Measurements from ENCODE around the gene TEX2. TPM values are rescaled to one million over a fixed set of nuclear protein-coding genes. Genes with fewer than 3 reads are reported as not detected.
A peak's percentile ranks its signal among the peaks of the same experiment; 100 is the strongest.

The TEX2 gene
- total and polyA plus RNA-seq, 2 of the 13 experiments (the other 11 are each of a cell fraction or from before 2014, with no cell fraction given): 21.4 to 37.7 TPM

DNA sequence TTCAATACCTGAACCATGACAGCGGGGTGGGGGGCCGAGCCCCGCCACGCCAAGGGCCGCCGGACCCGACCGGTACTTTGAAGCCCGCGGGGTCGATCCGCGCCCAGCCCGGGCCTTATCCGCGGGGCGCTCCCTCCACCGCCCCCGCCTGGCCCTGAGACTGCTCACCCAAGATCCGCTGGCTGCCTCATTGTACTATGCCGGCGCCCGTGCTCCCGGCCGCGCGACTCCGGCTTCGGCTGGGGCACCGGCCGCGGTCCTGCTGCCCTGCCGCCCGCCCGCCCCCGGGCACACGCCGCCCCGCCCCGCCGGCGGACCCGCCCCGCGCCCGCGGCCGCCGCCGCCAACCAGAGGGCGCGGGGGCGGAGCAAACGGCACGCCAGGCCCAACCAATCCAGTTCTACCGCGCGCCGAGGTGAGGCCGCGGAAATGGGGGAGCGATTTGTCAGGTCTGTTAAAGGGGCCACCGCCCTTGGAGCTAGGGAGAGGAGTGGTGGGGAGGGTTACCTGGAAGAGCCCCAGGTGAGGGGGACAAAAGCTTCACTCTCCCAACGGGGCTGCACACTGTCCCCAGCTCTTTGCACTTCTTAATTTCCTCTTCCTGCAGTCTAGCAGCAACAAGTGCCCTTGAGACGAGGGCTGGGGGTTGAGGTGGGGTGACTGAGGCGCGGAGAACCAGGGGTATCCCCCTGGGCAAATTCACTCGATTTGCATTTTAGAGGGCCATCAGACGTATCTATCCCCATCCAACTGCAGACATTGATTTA lies at the start of gene TEX2 (continued):
- TF ChIP-seq PRDM10 (CRISPR knock-in tag; IDR thresholded peaks at IDR 0.05; ENCODE audit: low read depth) (0 out of 2 replicates have a peak, but pooled peaks have one; percentile 56), ZNF24 (IDR thresholded peaks at IDR 0.05) (no peak), AGO1 (IDR thresholded peaks at IDR 0.05; ENCODE audit: low read depth, low read length, poor library complexity, severe bottlenecking) (no peak), TMF1 (CRISPR knock-in tag; IDR thresholded peaks at IDR 0.05; ENCODE audit: low read depth) (no peak), ZNF747 (CRISPR knock-in tag; IDR thresholded peaks at IDR 0.05; ENCODE audit: borderline replicate concordance) (peak; percentile 56), ZNF784 (CRISPR knock-in tag; IDR thresholded peaks at IDR 0.05; ENCODE audit: borderline replicate concordance) (peak; percentile 3; the same call in 1 of the 2 replicates), ZBTB37 (CRISPR knock-in tag; IDR thresholded peaks at IDR 0.05) (no peak), MIXL1 (CRISPR knock-in tag; IDR thresholded peaks at IDR 0.05) (peak; percentile 68), ZNF788 (CRISPR knock-in tag; IDR thresholded peaks at IDR 0.05; ENCODE audit: borderline replicate concordance) (peak; percentile 67; the same call in 1 of the 2 replicates), RAD21 (CRISPR knock-in tag; IDR thresholded peaks at IDR 0.05) (peak; percentile 34; the same call in 1 of the 2 replicates), SRF (IDR thresholded peaks at IDR 0.05; ENCODE audit: low read depth, low read length) (peak; percentile 97), ZNF264 (CRISPR knock-in tag; IDR thresholded peaks at IDR 0.05) (0 out of 2 replicates have a peak, but pooled peaks have one; percentile 10), NFAT5 (CRISPR knock-in tag; IDR thresholded peaks at IDR 0.05) (no peak), KMT2A (CRISPR knock-in tag; IDR thresholded peaks at IDR 0.05) (peak; percentile 72; the same call in 1 of the 2 replicates), SIN3A (IDR thresholded peaks at IDR 0.05; ENCODE audit: borderline replicate concordance, low read depth, low read length) (0 out of 2 replicates have a peak, but pooled peaks have one; percentile 62), ZMAT3 (CRISPR knock-in tag; conservative IDR thresholded peaks at IDR 0.05) (peak; percentile 82), HOXA5 (CRISPR knock-in tag; IDR thresholded peaks at IDR 0.05) (no peak), MXI1 (IDR thresholded peaks at IDR 0.05; ENCODE audit: borderline replicate concordance, low read depth, low read length) (peak; percentile 58; the same call in 2 of the 3 replicates)

All from HepG2 (cell line).